Measurements from ENCODE around the gene HAL. TPM values are rescaled to one million over a fixed set of nuclear protein-coding genes. Genes with fewer than 3 reads are reported as not detected.

The HAL gene
- total and polyA plus RNA-seq, 2 of the 8 experiments (the other 6 are each of a cell fraction or from before 2014, with no cell fraction given), result 0.12 to 0.17 TPM

GRCh38 chr12:95984682-95985081 is 11.5 kb downstream of the HAL start:
- Histone ChIP-seq H4K5ac (ENCODE audit: insufficient read length, low read depth, low read length) (no peak overlapping the region), H4K8ac (ENCODE audit: extremely low read depth, insufficient read depth, low read length) (no peak overlapping the region), H3K14ac (ENCODE audit: insufficient read length) (no peak overlapping the region), H3K4ac (replicated peaks; ENCODE audit: insufficient read length, low read depth, low read length) (no peak overlapping the region), H3K23me2 (ENCODE audit: low read depth, low read length) (no peaks in the 10 kb centered on the region), H2BK12ac (ENCODE audit: low read depth, low read length) (no peak overlapping the region), H3K9me3 (ENCODE audit: insufficient read depth in 2 of 2, low read depth in 1 of 2, low read length in 1 of 2) (no peaks in the 10 kb centered on the region), H3K27me3 (replicated peaks in 1 of 4; ENCODE audit: control insufficient read depth in 3 of 4, extremely low read depth in 1 of 4, insufficient read depth in 3 of 4, low read length in 3 of 4) (no peaks in the 10 kb centered on the region), H2BK15ac (ENCODE audit: low read length) (no peak overlapping the region), H3K18ac (ENCODE audit: extremely low read depth, low read length) (no peak overlapping the region), H2BK20ac (ENCODE audit: low read length) (no peak overlapping the region), H2BK120ac (replicated peaks; ENCODE audit: low read depth, low read length) (no peak overlapping the region), H3K4me2 (ENCODE audit: insufficient read depth in 1 of 2, low read depth in 2 of 2, low read length in 2 of 2) (no peak overlapping the region), H3K4me3 (ENCODE audit: extremely low read depth in 1 of 4, insufficient read depth in 2 of 4, low read depth in 3 of 4, low read length in 4 of 4) (no peak overlapping the region), H2AFZ (ENCODE audit: low read length) (no peak overlapping the region), H3K79me2 (ENCODE audit: control insufficient read depth in 1 of 2, insufficient read depth in 2 of 2, low read length in 2 of 2) (no peaks in the 10 kb centered on the region), H4K20me1 (replicated peaks in 1 of 2; ENCODE audit: control insufficient read depth in 1 of 2, insufficient read depth in 2 of 2, low read length in 2 of 2) (no peaks in the 10 kb centered on the region), H3K36me3 (ENCODE audit: control insufficient read depth in 2 of 4, insufficient read depth in 4 of 4, low read length in 3 of 4) (no peaks in the 10 kb centered on the region), H3K27ac (ENCODE audit: low read depth, low read length) (no peak overlapping the region), H3K9ac (replicated peaks in 1 of 4; ENCODE audit: extremely low read depth in 1 of 4, low read depth in 3 of 4, low read length in 3 of 4) (no peak overlapping the region), H3K56ac (replicated peaks; ENCODE audit: insufficient read length, low read depth, low read length) (no peak overlapping the region), H4K91ac (replicated peaks; ENCODE audit: insufficient read length, low read length) (no peak overlapping the region), H2AK5ac (ENCODE audit: low read depth, low read length) (no peak overlapping the region), H3K79me1 (ENCODE audit: low read depth, low read length) (no peaks in the 10 kb centered on the region), H2BK5ac (ENCODE audit: low read depth, low read length) (no peak overlapping the region), H3K23ac (ENCODE audit: insufficient read length) (no peak overlapping the region), H3K4me1 (replicated peaks in 1 of 4; ENCODE audit: control insufficient read depth in 3 of 4, insufficient read depth in 4 of 4, low read length in 3 of 4) (peaks cover 0 to 8% (median 4%) of the 10 kb centered on the region in 4 experiments; a peak in 5 of 7 replicates)
- CTCF ChIA-PET (ENCODE audit: partially characterized antibody), result no interaction called here
- no peak for TF ChIP-seq TCF12 (IDR thresholded peaks at IDR 0.05; ENCODE audit: low read depth, low read length)
- TF ChIP-seq RAD21 (IDR thresholded peaks at IDR 0.05 in 1 of 2, conservative IDR thresholded peaks at IDR 0.05 in 1 of 2; ENCODE audit: low read depth in 2 of 2, low read length in 2 of 2), result no peak
- TF ChIP-seq BRCA1 (IDR thresholded peaks at IDR 0.05; ENCODE audit: low read depth, low read length), result no peak
- no peak for TF ChIP-seq E2F6 (IDR thresholded peaks at IDR 0.05)
- no peak for TF ChIP-seq ATF3 (IDR thresholded peaks at IDR 0.05; ENCODE audit: insufficient read depth, low read depth, low read length)
- TF ChIP-seq EGR1 (IDR thresholded peaks at IDR 0.05; ENCODE audit: borderline replicate concordance, low read depth, low read length), result no peak
- no peak for TF ChIP-seq POLR2A (IDR thresholded peaks at IDR 0.05; ENCODE audit: control extremely low read depth in 1 of 2, low read depth in 2 of 2, low read length in 2 of 2)
- no peak for TF ChIP-seq HDAC6 (IDR thresholded peaks at IDR 0.05; ENCODE audit: low read depth, low read length)
- WGBS, 2 experiments (ENCODE audit: extremely low coverage in 1 of 2, insufficient coverage in 1 of 2, insufficient read length in 1 of 2, insufficient replicate concordance in 2 of 2, low coverage in 1 of 2, low lambda C conversion rate in 2 of 2, missing lambda C conversion rate in 1 of 2), result 96% methylated on average over 1 of the region's 1 CpG; no CpG with 5 or more reads in 1 of the 2 experiments
- FAIRE-seq (no peak), DNase-seq (ENCODE audit: low read depth in 1 of 2, low spot score in 2 of 2) (no peak)
- POLR2A ChIA-PET (ENCODE audit: partially characterized antibody), result no interaction called here
